Measurements from ENCODE around the gene RSBN1L. TPM values are rescaled to one million over a fixed set of nuclear protein-coding genes. Genes with fewer than 3 reads are reported as not detected.

Gene RSBN1L
- total and polyA plus RNA-seq, 4 experiments from 2014 or later, result 6.3 to 51.0 (median 26.3) TPM

GRCh38 chr7:77736991-77737390 lies 40.7 kb downstream of the RSBN1L start:
- H3K36me3 ChIP-seq (ENCODE audit: insufficient read depth, low read length), result no peaks in the 10 kb centered on the region
- ChIA-PET CTCF (ENCODE audit: partially characterized antibody) (interaction anchor here (0.8 to 1.7 kb wide), 3 partner anchors 22 to 85 kb away, joined by 3 to 7 read pairs (median 3); no protein-coding TSS in a partner anchor), POLR2A (ENCODE audit: partially characterized antibody) (interaction anchor here (0.9 kb wide), 1 partner anchor 62 kb away, joined by 3 read pairs; the partner anchor contains the start of genes PHTF2 and TMEM60)
- H3K4me3 Mint-ChIP-seq, result no peak overlapping the region
- H3K4me3 ChIP-seq (ENCODE audit: low read length in 2 of 2), result no peak overlapping the region
- no peaks in the 10 kb centered on the region for H3K27me3 ChIP-seq (ENCODE audit: insufficient read depth, low read length)
- H3K4me1 ChIP-seq (ENCODE audit: insufficient read depth, low read length), result peaks cover 25% of the 10 kb centered on the region
- H3K27ac ChIP-seq (ENCODE audit: low read depth, low read length), result no peak overlapping the region
- no peaks in the 10 kb centered on the region for H3K9me3 ChIP-seq (ENCODE audit: control insufficient read depth in 1 of 2, low read length in 2 of 2)
- peaks cover 14 to 26% (median 17%) of the 10 kb centered on the region in 4 donors for H3K4me1 Mint-ChIP-seq
- no peaks in the 10 kb centered on the region for H3K27me3 Mint-ChIP-seq
- intact Hi-C loops (cut with micrococcal nuclease), result no loop called here
- peaks cover 22 to 33% of the 10 kb centered on the region in 2 donors for H3K36me3 Mint-ChIP-seq
- peak overlapping the region in 1 of 7 donors; percentile 74 for H3K27ac Mint-ChIP-seq
- DNase-seq, result no peak
- H3K9me3 Mint-ChIP-seq, result no peaks in the 10 kb centered on the region

- ChIA-PET CTCF (ENCODE audit: partially characterized antibody) (no interaction called here), POLR2A (ENCODE audit: partially characterized antibody) (no interaction called here)
- H3K9me3 Mint-ChIP-seq, result no peaks in the 10 kb centered on the region
- Histone ChIP-seq H3K4me3 (ENCODE audit: low read length in 2 of 2) (no peak overlapping the region), H3K4me1 (ENCODE audit: insufficient read depth, low read length) (peaks cover 12% of the 10 kb centered on the region), H3K9me3 (ENCODE audit: control insufficient read depth in 1 of 2, low read length in 2 of 2) (no peaks in the 10 kb centered on the region), H3K36me3 (ENCODE audit: insufficient read depth, low read length) (no peaks in the 10 kb centered on the region), H3K27ac (ENCODE audit: low read depth, low read length) (no peak overlapping the region), H3K27me3 (ENCODE audit: insufficient read depth, low read length) (no peaks in the 10 kb centered on the region)
- H3K27me3 Mint-ChIP-seq, result no peaks in the 10 kb centered on the region
- intact Hi-C loops (cut with micrococcal nuclease), result no loop called here
- peak overlapping the region in 3 of 7 donors; percentile 8 to 63 (median 21) for H3K27ac Mint-ChIP-seq
- DNase-seq, result no peak
- H3K36me3 Mint-ChIP-seq, result peaks cover 27 to 38% of the 10 kb centered on the region in 2 donors
- no peak overlapping the region for H3K4me3 Mint-ChIP-seq
- peaks cover 11 to 16% (median 12%) of the 10 kb centered on the region in 4 donors for H3K4me1 Mint-ChIP-seq
Measured at GRCh38 chr7:77738382-77738781, 42.1 kb downstream of the RSBN1L start.

GRCh38 chr7:77738871-77739270 lies 42.6 kb downstream of the RSBN1L start:
- H3K27me3 Mint-ChIP-seq, result no peaks in the 10 kb centered on the region
- no peaks in the 10 kb centered on the region for H3K9me3 Mint-ChIP-seq
- peaks cover 10 to 16% (median 13%) of the 10 kb centered on the region in 4 donors for H3K4me1 Mint-ChIP-seq
- H3K4me1 ChIP-seq (ENCODE audit: insufficient read depth, low read length), result peaks cover 9% of the 10 kb centered on the region
- no peak overlapping the region for H3K4me3 Mint-ChIP-seq
- ChIA-PET CTCF (ENCODE audit: partially characterized antibody) (no interaction called here), POLR2A (ENCODE audit: partially characterized antibody) (no interaction called here)
- no peak overlapping the region for H3K4me3 ChIP-seq (ENCODE audit: low read length in 2 of 2)
- intact Hi-C loops (cut with micrococcal nuclease), result no loop called here
- no peak for DNase-seq
- no peak overlapping the region for H3K27ac ChIP-seq (ENCODE audit: low read depth, low read length)
- peak overlapping the region in 1 of 7 donors; percentile 29 for H3K27ac Mint-ChIP-seq
- H3K27me3 ChIP-seq (ENCODE audit: insufficient read depth, low read length), result no peaks in the 10 kb centered on the region
- no peaks in the 10 kb centered on the region for H3K36me3 ChIP-seq (ENCODE audit: insufficient read depth, low read length)
- H3K9me3 ChIP-seq (ENCODE audit: control insufficient read depth in 1 of 2, low read length in 2 of 2), result no peaks in the 10 kb centered on the region
- H3K36me3 Mint-ChIP-seq, result peaks cover 32 to 41% of the 10 kb centered on the region in 2 donors

- Mint-ChIP-seq H3K4me3 (no peak overlapping the region), H3K36me3 (peaks cover 32 to 43% of the 10 kb centered on the region in 2 donors), H3K27me3 (no peaks in the 10 kb centered on the region), H3K27ac (no peak overlapping the region), H3K9me3 (no peaks in the 10 kb centered on the region), H3K4me1 (peaks cover 4 to 14% (median 10%) of the 10 kb centered on the region in 4 donors)
- ChIA-PET CTCF (ENCODE audit: partially characterized antibody) (interaction anchor here (0.6 kb wide), 1 partner anchor 324 kb away, joined by 3 read pairs; no protein-coding TSS in a partner anchor), POLR2A (ENCODE audit: partially characterized antibody) (interaction anchor here (1.0 kb wide), 1 partner anchor 43 kb away, joined by 3 read pairs; no protein-coding TSS in a partner anchor)
- Histone ChIP-seq H3K9me3 (ENCODE audit: control insufficient read depth in 1 of 2, low read length in 2 of 2) (no peaks in the 10 kb centered on the region), H3K27me3 (ENCODE audit: insufficient read depth, low read length) (no peaks in the 10 kb centered on the region), H3K4me1 (ENCODE audit: insufficient read depth, low read length) (no peaks in the 10 kb centered on the region), H3K4me3 (ENCODE audit: low read length in 2 of 2) (no peak overlapping the region), H3K27ac (ENCODE audit: low read depth, low read length) (no peak overlapping the region), H3K36me3 (ENCODE audit: insufficient read depth, low read length) (no peaks in the 10 kb centered on the region)
- intact Hi-C loops (cut with micrococcal nuclease), result no loop called here
- no peak for DNase-seq
Measured at GRCh38 chr7:77740257-77740656, 44.0 kb downstream of the RSBN1L start.

GRCh38 chr7:77743518-77743917 lies 47.3 kb downstream of the RSBN1L start:
- Histone ChIP-seq H3K9me3 (ENCODE audit: control insufficient read depth in 1 of 2, low read length in 2 of 2) (no peaks in the 10 kb centered on the region), H3K27me3 (ENCODE audit: insufficient read depth, low read length) (no peaks in the 10 kb centered on the region), H3K4me1 (ENCODE audit: insufficient read depth, low read length) (no peaks in the 10 kb centered on the region), H3K27ac (ENCODE audit: low read depth, low read length) (no peak overlapping the region), H3K36me3 (ENCODE audit: insufficient read depth, low read length) (no peaks in the 10 kb centered on the region), H3K4me3 (ENCODE audit: low read length in 2 of 2) (no peak overlapping the region)
- Mint-ChIP-seq H3K27ac (no peak overlapping the region), H3K4me3 (no peak overlapping the region), H3K4me1 (peaks cover 19 to 20% (median 19%) of the 10 kb centered on the region in 4 donors), H3K27me3 (no peaks in the 10 kb centered on the region), H3K36me3 (peaks cover 17 to 35% of the 10 kb centered on the region in 2 donors), H3K9me3 (no peaks in the 10 kb centered on the region)
- DNase-seq, result no peak
- CTCF ChIA-PET (ENCODE audit: partially characterized antibody), result interaction anchor here (0.9 to 1.1 kb wide), 2 partner anchors 10 to 92 kb away, joined by 3 to 4 read pairs; no protein-coding TSS in a partner anchor
- POLR2A ChIA-PET (ENCODE audit: partially characterized antibody), result no interaction called here
- intact Hi-C loops (cut with micrococcal nuclease), result no loop called here

- peak overlapping the region in 2 of 7 donors; percentile 36 to 42 for H3K27ac Mint-ChIP-seq
- H3K9me3 Mint-ChIP-seq, result no peaks in the 10 kb centered on the region
- peaks cover 26 to 33% (median 31%) of the 10 kb centered on the region in 4 donors for H3K4me1 Mint-ChIP-seq
Measured at GRCh38 chr7:77745746-77746145, 49.5 kb downstream of the RSBN1L start.

GRCh38 chr7:77746164-77746823 lies 50.0 kb downstream of the RSBN1L start:
- no peaks in the 10 kb centered on the region for H3K9me3 ChIP-seq (ENCODE audit: control insufficient read depth in 1 of 2, low read length in 2 of 2)
- no peaks in the 10 kb centered on the region for H3K27me3 ChIP-seq (ENCODE audit: insufficient read depth, low read length)
- Mint-ChIP-seq H3K9me3 (no peaks in the 10 kb centered on the region), H3K4me1 (peaks cover 29 to 36% (median 35%) of the 10 kb centered on the region in 4 donors), H3K4me3 (no peak overlapping the region), H3K36me3 (peaks cover 26 to 42% of the 10 kb centered on the region in 2 donors), H3K27me3 (no peaks in the 10 kb centered on the region), H3K27ac (peak overlapping the region in 4 of 7 donors; percentile 36 to 53 (median 42))
- H3K4me1 ChIP-seq (ENCODE audit: insufficient read depth, low read length), result peaks cover 2% of the 10 kb centered on the region
- intact Hi-C loops (cut with micrococcal nuclease), result no loop called here
- ChIA-PET POLR2A (ENCODE audit: partially characterized antibody) (no interaction called here), CTCF (ENCODE audit: partially characterized antibody) (interaction anchor here (0.6 to 3.3 kb wide), 2 partner anchors 13 to 88 kb away, joined by 3 to 15 read pairs; no protein-coding TSS in a partner anchor)
- no peak overlapping the region for H3K4me3 ChIP-seq (ENCODE audit: low read length in 2 of 2)
- no peak for DNase-seq
- H3K36me3 ChIP-seq (ENCODE audit: insufficient read depth, low read length), result no peaks in the 10 kb centered on the region
- H3K27ac ChIP-seq (ENCODE audit: low read depth, low read length), result no peak overlapping the region

More at GRCh38 chr7:77745746-77746145, 49.5 kb downstream of the RSBN1L start:
- Histone ChIP-seq H3K9me3 (ENCODE audit: control insufficient read depth in 1 of 2, low read length in 2 of 2) (no peaks in the 10 kb centered on the region), H3K27ac (ENCODE audit: low read depth, low read length) (no peak overlapping the region), H3K4me1 (ENCODE audit: insufficient read depth, low read length) (no peaks in the 10 kb centered on the region), H3K27me3 (ENCODE audit: insufficient read depth, low read length) (no peaks in the 10 kb centered on the region), H3K36me3 (ENCODE audit: insufficient read depth, low read length) (no peaks in the 10 kb centered on the region), H3K4me3 (ENCODE audit: low read length in 2 of 2) (no peak overlapping the region)
- no peak for DNase-seq
- peaks cover 23 to 37% of the 10 kb centered on the region in 2 donors for H3K36me3 Mint-ChIP-seq
- ChIA-PET POLR2A (ENCODE audit: partially characterized antibody) (no interaction called here), CTCF (ENCODE audit: partially characterized antibody) (interaction anchor here (0.6 to 3.3 kb wide), 2 partner anchors 14 to 87 kb away, joined by 3 to 15 read pairs; no protein-coding TSS in a partner anchor)
- H3K4me3 Mint-ChIP-seq, result no peak overlapping the region
- no peaks in the 10 kb centered on the region for H3K27me3 Mint-ChIP-seq
- intact Hi-C loops (cut with micrococcal nuclease), result no loop called here

Measured in CD4-positive, alpha-beta memory T cell (primary cell).